HepG2 (cell line): ENCODE results near the gene ZNF618. TPM values are rescaled to one million over a fixed set of nuclear protein-coding genes. Genes with fewer than 3 reads are reported as not detected.

Source experiments
- ATAC-seq: fragments of 200-7000 bp; cut with Tn5 transposase; 3 replicates; pipeline ENCODE4 v1.9.1; 2020; ENCODE audit warnings: mild to moderate bottlenecking, moderate library complexity
- BruUV-seq: library from RNA; stranded (reverse); fragments of 400-500 nt; replicated peaks from 2 replicates; lab custom pipeline; 2021; lab: Mats Ljungman, UMichigan
- CTCF ChIA-PET: fragments of 300-600 bp; formaldehyde crosslinking; extraction: SDS; loops from one replicate; lab custom pipeline; 2021; ENCODE audit warnings: low total read pairs, inconsistent platforms, low intra/inter-chr PET ratio; lab: Yijun Ruan, JAX
- POLR2A ChIA-PET: fragments of 350-600 bp; sonication (Branson Sonifier 250); formaldehyde crosslinking; loops from one replicate; lab custom pipeline; 2020; ENCODE audit warnings: antibody characterized with exemption, inconsistent platforms; lab: Yijun Ruan, JAX
- DNase-seq: peaks from one replicate; pipeline ENCODE4 v3.0.0-alpha.2; 2015; ENCODE audit warnings: low spot score
- FAIRE-seq: peaks from 3 replicates; lab custom pipeline; 2011; peaks lifted over from hg19 to GRCh38; lab: Jason Lieb, UNC
- H2AFZ ChIP-seq: one replicate; pipeline ENCODE4 v1.6.1; 2011; ENCODE audit warnings: low read length, inconsistent platforms
- H3K27ac ChIP-seq: fragments of 300-600 bp; 3 replicates; pipeline ENCODE4 v1.8.0; 2011; ENCODE audit warnings: mixed run types, mild to moderate bottlenecking, mixed read lengths, low read length, inconsistent platforms; ENCODE audit not compliant: insufficient read depth; ENCODE audit errors: extremely low read length
- H3K27me3 ChIP-seq, 2 experiments: fragments of 200-600 bp in 1 of 2; 2 replicates in 1 of 2; 3 replicates in 1 of 2; pipeline versions ENCODE4 v1.6.0 to v1.8.0; 2011; ENCODE audit warnings: low read length in 2 of 2, mild to moderate bottlenecking in 2 of 2, moderate library complexity in 2 of 2, inconsistent platforms in 1 of 2; ENCODE audit not compliant: insufficient read depth in 2 of 2, control insufficient read depth in 1 of 2
- H3K36me3 ChIP-seq, 2 experiments: fragments of 200-600 bp in 1 of 2; replicated peaks in 1 of 2; 2 replicates in 1 of 2; 3 replicates in 1 of 2; pipeline versions ENCODE4 v1.5.1 to v1.8.0; 2011; ENCODE audit warnings: low read length in 2 of 2, inconsistent platforms in 1 of 2; ENCODE audit not compliant: insufficient read depth in 2 of 2, control insufficient read depth in 1 of 2
- H3K4me1 ChIP-seq: 2 replicates; pipeline ENCODE4 v1.5.1; 2012; ENCODE audit warnings: low read length, inconsistent platforms; ENCODE audit not compliant: insufficient read depth
- H3K4me2 ChIP-seq: 2 replicates; pipeline ENCODE4 v1.6.0; 2011; ENCODE audit warnings: low read depth, low read length, inconsistent platforms
- H3K4me3 ChIP-seq, 3 experiments: fragments of 200-600 bp in 1 of 3; sonication (generic), shearing (Covaris generic) in 1 of 3; replicated peaks in 1 of 3; 2 replicates each; pipeline ENCODE4 v1.5.1; 2011 to 2016; ENCODE audit warnings: low read length in 3 of 3, inconsistent platforms in 2 of 3, low read depth in 2 of 3, mild to moderate bottlenecking in 2 of 3, control low read depth in 1 of 3, mixed read lengths in 1 of 3; ENCODE audit not compliant: insufficient read depth in 1 of 3
- H3K79me2 ChIP-seq: one replicate; pipeline ENCODE4 v1.6.1; 2011; ENCODE audit warnings: low read length, inconsistent platforms; ENCODE audit not compliant: insufficient read depth
- H3K9ac ChIP-seq: 2 replicates; pipeline ENCODE4 v1.6.0; 2011; ENCODE audit warnings: mild to moderate bottlenecking, low read depth, low read length, inconsistent platforms; ENCODE audit not compliant: insufficient read depth
- H3K9me3 ChIP-seq: 2 replicates; pipeline ENCODE4 v1.5.1; 2012; ENCODE audit warnings: mild to moderate bottlenecking, low read length
- H4K20me1 ChIP-seq: 2 replicates; pipeline ENCODE4 v1.6.0; 2011; ENCODE audit warnings: inconsistent platforms, mild to moderate bottlenecking, low read length, moderate library complexity; ENCODE audit not compliant: insufficient read depth
- ARNT2 ChIP-seq: sonication (generic); formaldehyde crosslinking; IDR thresholded peaks from 2 replicates; pipeline ENCODE4 v1.8.0; 2022; ENCODE audit warnings: mild to moderate bottlenecking, low read depth, missing genetic modification reagents, moderate library complexity
- ATF7 ChIP-seq, 2 experiments: fragments of 450-650 bp in 1 of 2; sonication (generic) in 1 of 2; formaldehyde crosslinking in 1 of 2; IDR thresholded peaks; 2 replicates each; pipeline versions ENCODE4 v1.4.0 to v1.6.1; 2016 to 2020; ENCODE audit warnings: antibody characterized with exemption in 1 of 2, mild to moderate bottlenecking in 1 of 2, missing genetic modification reagents in 1 of 2
- KLF15 ChIP-seq: sonication (generic); formaldehyde crosslinking; IDR thresholded peaks from 2 replicates; pipeline ENCODE4 v1.8.1; 2023; ENCODE audit warnings: borderline replicate concordance, mild to moderate bottlenecking, inconsistent platforms, missing genetic modification reagents, mixed read lengths
- NFKBIZ ChIP-seq: IDR thresholded peaks from 2 replicates; pipeline ENCODE4 v1.6.1; 2018; ENCODE audit warnings: missing genetic modification reagents, missing compliant biosample characterization
- NFYC ChIP-seq: IDR thresholded peaks from 2 replicates; pipeline ENCODE4 v1.6.1; 2016; ENCODE audit warnings: missing genetic modification reagents, missing compliant biosample characterization
- SMAD3 ChIP-seq: sonication (generic); formaldehyde crosslinking; IDR thresholded peaks from 2 replicates; pipeline ENCODE4 v1.4.0; 2020; ENCODE audit warnings: missing genetic modification reagents
- SNAPC5 ChIP-seq: sonication (generic); formaldehyde crosslinking; IDR thresholded peaks from 2 replicates; pipeline ENCODE4 v1.8.1; 2023; ENCODE audit warnings: mild to moderate bottlenecking, missing genetic modification reagents, borderline replicate concordance
- TSC22D2 ChIP-seq: sonication (generic); formaldehyde crosslinking; IDR thresholded peaks from 2 replicates; pipeline ENCODE4 v1.5.1; 2020; ENCODE audit warnings: missing genetic modification reagents, mild to moderate bottlenecking, borderline replicate concordance
- ZFP37 ChIP-seq: sonication (generic); formaldehyde crosslinking; IDR thresholded peaks from 2 replicates; pipeline ENCODE4 v1.4.0; 2020; ENCODE audit warnings: missing genetic modification reagents, borderline replicate concordance
- ZNF569 ChIP-seq: sonication (generic); formaldehyde crosslinking; IDR thresholded peaks from 2 replicates; pipeline ENCODE4 v1.5.0; 2020; ENCODE audit warnings: mild to moderate bottlenecking, missing genetic modification reagents, moderate library complexity, borderline replicate concordance
- ZNF670 ChIP-seq: sonication (generic); formaldehyde crosslinking; IDR thresholded peaks from 2 replicates; pipeline ENCODE4 v1.8.0; 2022; ENCODE audit warnings: mild to moderate bottlenecking, missing genetic modification reagents, borderline replicate concordance
- WGBS: methylation state at CpG from one replicate; pipeline ENCODE4 v1.1.6; 2017; ENCODE audit warnings: low lambda C conversion rate; 5-methylcytosine and 5-hydroxymethylcytosine counted together
- in situ Hi-C: cut with HindIII; loops from 2 replicates; pipeline ENCODE4 v1.10.0; 2017; ENCODE audit warnings: low pct_unique_long_range_greater_than_20kb; ENCODE audit not compliant: extremely low pct_ligation_motif_present
- intact Hi-C: fragments of 100-400 bp; cut with micrococcal nuclease; formaldehyde crosslinking; loops from one replicate; pipeline ENCODE4 v1.10.0; 2022; ENCODE audit not compliant: unreplicated experiment
- polyA plus RNA-seq, 8 experiments: library from polyadenylated mRNA; depleted of rRNA in 3 of 8; stranded (reverse) in 7 of 8; unstranded in 1 of 8; fragments of >200 nt; fragmentation: Illumina TruSeq in 4 of 8; extraction: Trizol in 4 of 8; gene quantifications; 2 replicates each; pipeline versions ENCODE4 v1.2.1 to v1.2.3, GENCODE V29; 2011 to 2016; ENCODE audit warnings: low read depth in 4 of 8, missing spikeins in 1 of 8, mixed read lengths in 1 of 8; ENCODE audit not compliant: insufficient read depth in 1 of 8
- total RNA-seq, 5 experiments: library from RNA; depleted of rRNA; stranded (reverse); fragments of >200 nt; fragmentation: Illumina TruSeq; extraction: Trizol; gene quantifications; 2 replicates each; pipeline ENCODE4 v1.2.3, GENCODE V29; 2016; ENCODE audit warnings: low read depth in 1 of 5

Gene ZNF618
- total and polyA plus RNA-seq, 2 of the 13 experiments (the other 11 are each of a cell fraction or from before 2014, with no cell fraction given) = 0.07 TPM

GRCh38 chr9:113999256-114000062, 123.3 kb downstream of the ZNF618 start:
- ChIA-PET POLR2A (no interaction called here), CTCF (no interaction called here)
- Histone ChIP-seq H3K4me3 (no peak overlapping the region), H4K20me1 (no peaks in the 10 kb centered on the region), H2AFZ (no peak overlapping the region), H3K4me1 (no peaks in the 10 kb centered on the region), H3K27ac (no peak overlapping the region), H3K4me2 (no peak overlapping the region), H3K79me2 (no peaks in the 10 kb centered on the region), H3K9ac (no peak overlapping the region), H3K36me3 (no peaks in the 10 kb centered on the region), H3K9me3 (no peaks in the 10 kb centered on the region), H3K27me3 (peaks cover 0 to 13% of the 10 kb centered on the region in 2 experiments; a peak in 1 of 5 replicates)
- 75% methylated on average over 8 of the region's 17 CpGs for WGBS
- FAIRE-seq = no peak
- intact Hi-C loops = no loop called here
- DNase-seq = no peak
- in situ Hi-C loops = no loop called here
- no TSS peak for BruUV-seq
- ATAC-seq = no peak
- TF ChIP-seq NFYC (CRISPR knock-in tag) (no peak), ARNT2 (CRISPR knock-in tag) (no peak), ATF7 (IDR thresholded peaks at IDR 0.05) (no peak), ATF7 (CRISPR knock-in tag; IDR thresholded peaks at IDR 0.05) (no peak), KLF15 (no peak), NFKBIZ (CRISPR knock-in tag) (no peak), ZNF569 (CRISPR knock-in tag) (no peak), SNAPC5 (CRISPR knock-in tag) (no peak), ZNF670 (CRISPR knock-in tag) (no peak), ZFP37 (CRISPR knock-in tag) (no peak), TSC22D2 (CRISPR knock-in tag) (no peak), SMAD3 (CRISPR knock-in tag) (no peak)
